Endothelial cell of umbilical vein (primary cell): ENCODE data around the gene TRAF3. TPM values are rescaled to one million over a fixed set of nuclear protein-coding genes. Genes with fewer than 3 reads are reported as not detected.

Source experiments
- BruUV-seq: library from RNA; stranded (reverse); fragments of 400-500 nt; replicated peaks from 2 replicates; lab custom pipeline; 2021; lab: Mats Ljungman, UMichigan
- CTCF ChIA-PET: fragments of 300-600, 350-600 bp; sonication (Branson Sonifier 250); formaldehyde crosslinking; loops from one replicate; lab custom pipeline; 2021; ENCODE audit warnings: antibody characterized with exemption, inconsistent platforms; lab: Charles Lee
- POLR2A ChIA-PET: fragments of 300-600, 350-600 bp; sonication (Branson Sonifier 250); formaldehyde crosslinking; loops from one replicate; lab custom pipeline; 2021; ENCODE audit warnings: antibody characterized with exemption, inconsistent platforms; lab: Charles Lee
- DNase-seq: peaks from one replicate; pipeline ENCODE4 v3.0.0-alpha.2; 2011; ENCODE audit warnings: low read depth, low spot score
- FAIRE-seq: peaks from 2 replicates; lab custom pipeline; 2011; peaks lifted over from hg19 to GRCh38; lab: Jason Lieb, UNC
- H2AFZ ChIP-seq: 2 replicates; pipeline ENCODE4 v1.6.0; 2012; ENCODE audit warnings: low read depth, low read length, control low read depth, inconsistent platforms
- H3K27ac ChIP-seq: 2 replicates; pipeline ENCODE4 v1.5.1; 2011; ENCODE audit warnings: low read depth, mild to moderate bottlenecking, control low read depth, low read length, moderate library complexity; ENCODE audit not compliant: insufficient read depth
- H3K27me3 ChIP-seq, 2 experiments: 2 replicates each; pipeline versions ENCODE4 v1.6.0 to v1.6.1; 2011; ENCODE audit warnings: low read length in 2 of 2, mixed read lengths in 1 of 2; ENCODE audit not compliant: control insufficient read depth in 2 of 2, insufficient read depth in 2 of 2
- H3K36me3 ChIP-seq, 2 experiments: 2 replicates in 1 of 2; 3 replicates in 1 of 2; pipeline ENCODE4 v1.5.1; 2011; ENCODE audit warnings: low read length in 2 of 2, mild to moderate bottlenecking in 1 of 2, moderate library complexity in 1 of 2; ENCODE audit not compliant: control insufficient read depth in 2 of 2, insufficient read depth in 2 of 2; ENCODE audit errors: extremely low read depth in 1 of 2
- H3K4me1 ChIP-seq: 3 replicates; pipeline ENCODE4 v1.5.1; 2011; ENCODE audit warnings: mild to moderate bottlenecking, low read length; ENCODE audit not compliant: control insufficient read depth, insufficient read depth; ENCODE audit errors: extremely low read depth
- H3K4me2 ChIP-seq: 2 replicates; pipeline ENCODE4 v1.6.1; 2011; ENCODE audit warnings: low read length, control low read depth, mixed read lengths; ENCODE audit not compliant: insufficient read depth
- H3K4me3 ChIP-seq, 3 experiments: fragments of 200-600 bp in 1 of 3; sonication (generic), shearing (Covaris generic) in 1 of 3; replicated peaks in 1 of 3; 2 replicates each; pipeline ENCODE4 v1.5.1; 2011 to 2016; ENCODE audit warnings: control low read depth in 3 of 3, low read length in 3 of 3, mild to moderate bottlenecking in 2 of 3, inconsistent platforms in 1 of 3, low read depth in 1 of 3, moderate library complexity in 1 of 3; ENCODE audit not compliant: insufficient read depth in 1 of 3
- H3K79me2 ChIP-seq: 2 replicates; pipeline ENCODE4 v1.6.0; 2012; ENCODE audit warnings: low read length, inconsistent platforms; ENCODE audit not compliant: control insufficient read depth, insufficient read depth
- H3K9ac ChIP-seq: replicated peaks from 2 replicates; pipeline ENCODE3; 2011; ENCODE audit warnings: low read length, control low read depth; ENCODE audit not compliant: insufficient read depth; ENCODE audit errors: extremely low read depth
- H3K9me1 ChIP-seq: replicated peaks from 3 replicates; pipeline ENCODE4 v1.6.0; 2011; ENCODE audit warnings: mild to moderate bottlenecking, low read length; ENCODE audit not compliant: control insufficient read depth, insufficient read depth; ENCODE audit errors: extremely low read depth
- H3K9me3 ChIP-seq: replicated peaks from 2 replicates; pipeline ENCODE4 v1.5.1; 2012; ENCODE audit warnings: low read length, inconsistent platforms; ENCODE audit not compliant: control insufficient read depth, insufficient read depth
- H4K20me1 ChIP-seq: replicated peaks from 2 replicates; pipeline ENCODE3; 2011; ENCODE audit warnings: mild to moderate bottlenecking, low read length; ENCODE audit not compliant: control insufficient read depth, insufficient read depth; ENCODE audit errors: extremely low read depth
- EZH2 ChIP-seq: IDR thresholded peaks from 2 replicates; pipeline ENCODE4 v1.6.1; 2012; ENCODE audit warnings: borderline replicate concordance, low read depth, mild to moderate bottlenecking, moderate library complexity, low read length, inconsistent platforms; ENCODE audit not compliant: severe bottlenecking
- FOS ChIP-seq: IDR thresholded peaks from 2 replicates; pipeline ENCODE4 v1.6.1; 2011; ENCODE audit warnings: mild to moderate bottlenecking, low read length, moderate library complexity, borderline replicate concordance; ENCODE audit not compliant: insufficient read depth
- MAX ChIP-seq: IDR thresholded peaks from 2 replicates; pipeline ENCODE4 v1.6.1; 2011; ENCODE audit not compliant: insufficient read depth, insufficient read length
- dilution Hi-C: fragments of 300-500 bp; cut with MboI; formaldehyde crosslinking; loops from one replicate; pipeline ENCODE4 v1.15.0; 2019; ENCODE audit warnings: low sequenced_read_pairs; ENCODE audit not compliant: extremely low pct_ligation_motif_present
- intact Hi-C: fragments of 100-400 bp; cut with micrococcal nuclease; formaldehyde crosslinking; loops from one replicate; pipeline ENCODE4 v1.10.0; 2022
- polyA plus RNA-seq, 4 experiments: library from polyadenylated mRNA; depleted of rRNA in 3 of 4; stranded (reverse) in 3 of 4; unstranded in 1 of 4; fragments of >200 nt; gene quantifications; 2 replicates each; pipeline versions ENCODE4 v1.2.1 to v1.2.3, GENCODE V29; 2011 to 2012; ENCODE audit warnings: missing spikeins in 1 of 4
- total RNA-seq: library from RNA; stranded (reverse); gene quantifications from 2 replicates; pipeline ENCODE4 v1.2.3, GENCODE V29; 2021
- TF ChIP-seq, protein P1 (sequence below), 2 donors: IDR thresholded peaks; 1 replicate in 1 of 2; 2 replicates in 1 of 2; pipeline ENCODE4 v1.5.1; 2011; ENCODE audit warnings: low read length in 2 of 2, mild to moderate bottlenecking in 2 of 2, moderate library complexity in 2 of 2, control low read depth in 1 of 2, inconsistent platforms in 1 of 2, low read depth in 1 of 2; ENCODE audit not compliant: insufficient read depth in 1 of 2; ENCODE audit errors: extremely low read depth in 1 of 2

TRAF3 gene
- total and polyA plus RNA-seq, 2 donors (not counting 3 experiments of a cell fraction or from before 2014, with no cell fraction given), result 14.4 to 27.6 TPM

DNA sequence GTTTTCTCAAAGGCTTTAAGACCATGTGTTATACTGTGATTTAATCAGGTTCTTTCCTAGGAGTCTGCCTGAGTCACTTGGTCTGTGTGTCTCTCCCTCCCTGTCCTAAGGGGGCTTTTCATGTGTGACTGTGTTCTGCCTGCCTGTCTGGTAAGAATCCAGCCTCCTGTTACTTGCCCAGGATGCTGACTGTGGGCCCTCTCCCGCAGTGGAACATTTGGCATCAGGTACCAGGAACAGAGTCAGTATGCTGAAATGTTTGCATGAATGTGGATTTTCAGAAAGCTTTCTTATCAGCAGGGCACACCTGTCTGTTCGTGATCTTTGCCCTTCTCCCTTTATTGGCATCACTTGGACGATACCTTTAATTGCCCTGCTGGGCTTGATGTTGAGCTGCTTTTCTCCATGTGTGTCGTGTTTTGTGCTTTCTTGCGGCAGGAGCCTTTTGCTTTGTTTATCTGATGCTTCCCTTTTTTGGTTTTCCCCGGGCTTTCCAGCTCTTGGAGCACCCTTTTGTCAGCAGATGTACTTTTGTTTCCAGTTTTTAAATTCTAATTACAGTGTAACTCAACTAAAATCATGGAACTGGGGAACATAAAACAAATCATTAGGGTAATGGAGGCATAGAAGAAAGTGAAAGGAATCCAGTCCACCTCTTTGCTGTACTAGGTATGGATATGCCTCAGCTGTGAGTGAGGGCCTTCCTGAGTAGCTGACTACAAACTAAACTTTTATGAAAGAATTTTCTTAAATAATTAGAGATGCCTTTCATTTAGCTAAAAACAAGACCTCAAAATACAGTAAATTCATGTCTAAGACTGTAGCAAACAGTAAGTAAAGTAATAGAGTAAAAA lies 72.5 kb downstream of the TRAF3 start:
- no peak overlapping the region for H3K4me3 ChIP-seq
- peaks cover 10% of the 10 kb centered on the region for H3K4me1 ChIP-seq
- no peaks in the 10 kb centered on the region for H3K27me3 ChIP-seq
- intact Hi-C loops (no loop called here), dilution Hi-C loops (no loop called here)
- H4K20me1 ChIP-seq, result no peaks in the 10 kb centered on the region
- no peaks in the 10 kb centered on the region for H3K79me2 ChIP-seq
- no peak overlapping the region for H2AFZ ChIP-seq
- TF ChIP-seq MAX (no peak), EZH2 (no peak), FOS (no peak)
- TF ChIP-seq, protein P1, sequence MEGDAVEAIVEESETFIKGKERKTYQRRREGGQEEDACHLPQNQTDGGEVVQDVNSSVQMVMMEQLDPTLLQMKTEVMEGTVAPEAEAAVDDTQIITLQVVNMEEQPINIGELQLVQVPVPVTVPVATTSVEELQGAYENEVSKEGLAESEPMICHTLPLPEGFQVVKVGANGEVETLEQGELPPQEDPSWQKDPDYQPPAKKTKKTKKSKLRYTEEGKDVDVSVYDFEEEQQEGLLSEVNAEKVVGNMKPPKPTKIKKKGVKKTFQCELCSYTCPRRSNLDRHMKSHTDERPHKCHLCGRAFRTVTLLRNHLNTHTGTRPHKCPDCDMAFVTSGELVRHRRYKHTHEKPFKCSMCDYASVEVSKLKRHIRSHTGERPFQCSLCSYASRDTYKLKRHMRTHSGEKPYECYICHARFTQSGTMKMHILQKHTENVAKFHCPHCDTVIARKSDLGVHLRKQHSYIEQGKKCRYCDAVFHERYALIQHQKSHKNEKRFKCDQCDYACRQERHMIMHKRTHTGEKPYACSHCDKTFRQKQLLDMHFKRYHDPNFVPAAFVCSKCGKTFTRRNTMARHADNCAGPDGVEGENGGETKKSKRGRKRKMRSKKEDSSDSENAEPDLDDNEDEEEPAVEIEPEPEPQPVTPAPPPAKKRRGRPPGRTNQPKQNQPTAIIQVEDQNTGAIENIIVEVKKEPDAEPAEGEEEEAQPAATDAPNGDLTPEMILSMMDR (IDR thresholded peaks at IDR 0.05; ENCODE audit: extremely low read depth in 1 of 2, insufficient read depth in 1 of 2, low read depth in 1 of 2, low read length in 2 of 2), result no peak
- peak; percentile 46 for FAIRE-seq
- CTCF ChIA-PET, result interaction anchor here (1.0 to 1.6 kb wide), 2 partner anchors 155 to 325 kb away, joined by 4 read pairs; no protein-coding TSS in a partner anchor
- no peak overlapping the region for H3K9ac ChIP-seq
- POLR2A ChIA-PET, result no interaction called here
- peak; percentile 71 for DNase-seq
- H3K9me1 ChIP-seq, result no peaks in the 10 kb centered on the region
- no TSS peak for BruUV-seq
- no peak overlapping the region for H3K4me2 ChIP-seq
- H3K27ac ChIP-seq, result no peak overlapping the region
- H3K9me3 ChIP-seq, result no peaks in the 10 kb centered on the region
- no peaks in the 10 kb centered on the region for H3K36me3 ChIP-seq
